Endothelial cell of umbilical vein (primary cell): ENCODE measurements around the gene HDAC9. TPM values are rescaled to one million over a fixed set of nuclear protein-coding genes. Genes with fewer than 3 reads are reported as not detected.

Experiments
- BruUV-seq: library from RNA; stranded (reverse); fragments of 400-500 nt; replicated peaks from 2 replicates; lab custom pipeline; 2021; lab: Mats Ljungman, UMichigan
- CTCF ChIA-PET: fragments of 300-600, 350-600 bp; sonication (Branson Sonifier 250); formaldehyde crosslinking; loops from one replicate; lab custom pipeline; 2021; ENCODE audit warnings: antibody characterized with exemption, inconsistent platforms; lab: Charles Lee
- POLR2A ChIA-PET: fragments of 300-600, 350-600 bp; sonication (Branson Sonifier 250); formaldehyde crosslinking; loops from one replicate; lab custom pipeline; 2021; ENCODE audit warnings: antibody characterized with exemption, inconsistent platforms; lab: Charles Lee
- DNase-seq: peaks from one replicate; pipeline ENCODE4 v3.0.0-alpha.2; 2011; ENCODE audit warnings: low read depth, low spot score
- FAIRE-seq: peaks from 2 replicates; lab custom pipeline; 2011; peaks lifted over from hg19 to GRCh38; lab: Jason Lieb, UNC
- H2AFZ ChIP-seq: 2 replicates; pipeline ENCODE4 v1.6.0; 2012; ENCODE audit warnings: low read depth, low read length, control low read depth, inconsistent platforms
- H3K27ac ChIP-seq: 2 replicates; pipeline ENCODE4 v1.5.1; 2011; ENCODE audit warnings: low read depth, mild to moderate bottlenecking, control low read depth, low read length, moderate library complexity; ENCODE audit not compliant: insufficient read depth
- H3K27me3 ChIP-seq, 2 experiments: 2 replicates each; pipeline versions ENCODE4 v1.6.0 to v1.6.1; 2011; ENCODE audit warnings: low read length in 2 of 2, mixed read lengths in 1 of 2; ENCODE audit not compliant: control insufficient read depth in 2 of 2, insufficient read depth in 2 of 2
- H3K36me3 ChIP-seq, 2 experiments: 2 replicates in 1 of 2; 3 replicates in 1 of 2; pipeline ENCODE4 v1.5.1; 2011; ENCODE audit warnings: low read length in 2 of 2, mild to moderate bottlenecking in 1 of 2, moderate library complexity in 1 of 2; ENCODE audit not compliant: control insufficient read depth in 2 of 2, insufficient read depth in 2 of 2; ENCODE audit errors: extremely low read depth in 1 of 2
- H3K4me1 ChIP-seq: 3 replicates; pipeline ENCODE4 v1.5.1; 2011; ENCODE audit warnings: mild to moderate bottlenecking, low read length; ENCODE audit not compliant: control insufficient read depth, insufficient read depth; ENCODE audit errors: extremely low read depth
- H3K4me2 ChIP-seq: 2 replicates; pipeline ENCODE4 v1.6.1; 2011; ENCODE audit warnings: low read length, control low read depth, mixed read lengths; ENCODE audit not compliant: insufficient read depth
- H3K4me3 ChIP-seq, 3 experiments: fragments of 200-600 bp in 1 of 3; sonication (generic), shearing (Covaris generic) in 1 of 3; replicated peaks in 1 of 3; 2 replicates each; pipeline ENCODE4 v1.5.1; 2011 to 2016; ENCODE audit warnings: control low read depth in 3 of 3, low read length in 3 of 3, mild to moderate bottlenecking in 2 of 3, inconsistent platforms in 1 of 3, low read depth in 1 of 3, moderate library complexity in 1 of 3; ENCODE audit not compliant: insufficient read depth in 1 of 3
- H3K79me2 ChIP-seq: 2 replicates; pipeline ENCODE4 v1.6.0; 2012; ENCODE audit warnings: low read length, inconsistent platforms; ENCODE audit not compliant: control insufficient read depth, insufficient read depth
- H3K9ac ChIP-seq: replicated peaks from 2 replicates; pipeline ENCODE3; 2011; ENCODE audit warnings: low read length, control low read depth; ENCODE audit not compliant: insufficient read depth; ENCODE audit errors: extremely low read depth
- H3K9me1 ChIP-seq: replicated peaks from 3 replicates; pipeline ENCODE4 v1.6.0; 2011; ENCODE audit warnings: mild to moderate bottlenecking, low read length; ENCODE audit not compliant: control insufficient read depth, insufficient read depth; ENCODE audit errors: extremely low read depth
- H3K9me3 ChIP-seq: replicated peaks from 2 replicates; pipeline ENCODE4 v1.5.1; 2012; ENCODE audit warnings: low read length, inconsistent platforms; ENCODE audit not compliant: control insufficient read depth, insufficient read depth
- H4K20me1 ChIP-seq: replicated peaks from 2 replicates; pipeline ENCODE3; 2011; ENCODE audit warnings: mild to moderate bottlenecking, low read length; ENCODE audit not compliant: control insufficient read depth, insufficient read depth; ENCODE audit errors: extremely low read depth
- EZH2 ChIP-seq: IDR thresholded peaks from 2 replicates; pipeline ENCODE4 v1.6.1; 2012; ENCODE audit warnings: borderline replicate concordance, low read depth, mild to moderate bottlenecking, moderate library complexity, low read length, inconsistent platforms; ENCODE audit not compliant: severe bottlenecking
- FOS ChIP-seq: IDR thresholded peaks from 2 replicates; pipeline ENCODE4 v1.6.1; 2011; ENCODE audit warnings: mild to moderate bottlenecking, low read length, moderate library complexity, borderline replicate concordance; ENCODE audit not compliant: insufficient read depth
- GATA2 ChIP-seq: IDR thresholded peaks from 2 replicates; pipeline ENCODE4 v1.7.0; 2011; ENCODE audit warnings: low read depth, mild to moderate bottlenecking, moderate library complexity, mixed read lengths, low read length; ENCODE audit not compliant: insufficient read length, insufficient read depth
- JUN ChIP-seq: IDR thresholded peaks from 2 replicates; pipeline ENCODE4 v1.6.1; 2011; ENCODE audit warnings: borderline replicate concordance, low read depth; ENCODE audit not compliant: insufficient read length, insufficient read depth
- MYC ChIP-seq: IDR thresholded peaks from one replicate; pipeline ENCODE4 v1.6.1; 2011; ENCODE audit warnings: mild to moderate bottlenecking, low read depth, low read length
- POLR2A ChIP-seq: IDR thresholded peaks from 2 replicates; pipeline ENCODE4 v1.6.1; 2012; ENCODE audit warnings: low read depth, mild to moderate bottlenecking, control low read depth, low read length
- POLR2AphosphoS5 ChIP-seq: IDR thresholded peaks from 2 replicates; pipeline ENCODE4 v1.6.1; 2012; ENCODE audit warnings: low read depth, mild to moderate bottlenecking, control low read depth, low read length, moderate library complexity; ENCODE audit not compliant: insufficient read depth
- dilution Hi-C: fragments of 300-500 bp; cut with MboI; formaldehyde crosslinking; loops from one replicate; pipeline ENCODE4 v1.15.0; 2019; ENCODE audit warnings: low sequenced_read_pairs; ENCODE audit not compliant: extremely low pct_ligation_motif_present
- intact Hi-C: fragments of 100-400 bp; cut with micrococcal nuclease; formaldehyde crosslinking; loops from one replicate; pipeline ENCODE4 v1.10.0; 2022
- polyA plus RNA-seq, 4 experiments: library from polyadenylated mRNA; depleted of rRNA in 3 of 4; stranded (reverse) in 3 of 4; unstranded in 1 of 4; fragments of >200 nt; gene quantifications; 2 replicates each; pipeline versions ENCODE4 v1.2.1 to v1.2.3, GENCODE V29; 2011 to 2012; ENCODE audit warnings: missing spikeins in 1 of 4
- total RNA-seq: library from RNA; stranded (reverse); gene quantifications from 2 replicates; pipeline ENCODE4 v1.2.3, GENCODE V29; 2021
- TF ChIP-seq, protein P1 (sequence below): IDR thresholded peaks from 2 replicates; pipeline ENCODE4 v1.6.1; 2011; ENCODE audit not compliant: insufficient read depth, insufficient read length
- TF ChIP-seq, protein P2 (sequence below), 2 donors: IDR thresholded peaks; 1 replicate in 1 of 2; 2 replicates in 1 of 2; pipeline ENCODE4 v1.5.1; 2011; ENCODE audit warnings: low read length in 2 of 2, mild to moderate bottlenecking in 2 of 2, moderate library complexity in 2 of 2, control low read depth in 1 of 2, inconsistent platforms in 1 of 2, low read depth in 1 of 2; ENCODE audit not compliant: insufficient read depth in 1 of 2; ENCODE audit errors: extremely low read depth in 1 of 2

The HDAC9 gene
- total and polyA plus RNA-seq, 2 donors (not counting 3 experiments of a cell fraction or from before 2014, with no cell fraction given), result 1.8 to 11.6 TPM

DNA sequence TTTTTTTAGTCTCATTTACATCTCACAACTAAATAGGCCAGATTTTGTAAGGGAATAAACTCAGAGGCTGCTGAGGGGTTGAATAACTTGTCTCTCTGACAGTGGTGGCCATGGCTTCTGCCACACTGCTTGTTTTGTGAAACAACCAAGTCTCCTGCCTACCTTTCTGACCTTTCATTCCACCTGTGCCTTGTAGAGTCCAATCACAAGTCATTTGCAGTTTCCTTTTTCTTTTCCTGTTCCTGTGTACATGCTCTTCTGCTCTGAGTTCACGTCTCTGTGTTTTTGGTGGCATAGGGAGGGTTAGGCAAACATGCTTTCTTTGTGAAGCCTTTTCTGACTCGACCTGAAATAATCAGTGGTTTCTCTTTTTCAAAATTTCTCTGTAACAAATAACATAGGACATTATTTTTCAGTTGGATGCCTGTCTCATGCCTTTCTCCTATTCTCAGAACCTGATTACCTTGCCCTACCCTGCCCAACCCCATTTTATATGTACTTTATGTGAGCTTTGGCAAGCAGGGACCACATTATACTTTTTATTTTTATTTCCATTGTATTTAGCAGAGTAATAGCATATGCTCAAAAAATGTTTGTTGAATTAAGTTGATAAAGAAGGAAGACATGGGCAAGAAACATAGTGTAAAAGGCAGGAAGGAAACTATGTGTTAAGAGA is 81.7 kb downstream of the HDAC9 start:
- Histone ChIP-seq H3K9me1 (no peaks in the 10 kb centered on the region), H4K20me1 (no peaks in the 10 kb centered on the region), H3K4me2 (no peak overlapping the region), H3K9me3 (no peaks in the 10 kb centered on the region), H3K9ac (no peak overlapping the region), H3K27ac (no peak overlapping the region), H3K27me3 (no peaks in the 10 kb centered on the region), H3K4me1 (no peaks in the 10 kb centered on the region), H3K4me3 (no peak overlapping the region), H3K36me3 (no peaks in the 10 kb centered on the region), H2AFZ (peak overlapping the region; percentile 35), H3K79me2 (no peaks in the 10 kb centered on the region)
- ChIA-PET POLR2A (no interaction called here), CTCF (interaction anchor here (1.4 kb wide), 1 partner anchor 10 kb away, joined by 4 read pairs; no protein-coding TSS in a partner anchor)
- TF ChIP-seq EZH2 (no peak), POLR2A (no peak), FOS (no peak), POLR2AphosphoS5 (no peak), GATA2 (no peak), MYC (no peak), JUN (no peak)
- TF ChIP-seq, protein P1, sequence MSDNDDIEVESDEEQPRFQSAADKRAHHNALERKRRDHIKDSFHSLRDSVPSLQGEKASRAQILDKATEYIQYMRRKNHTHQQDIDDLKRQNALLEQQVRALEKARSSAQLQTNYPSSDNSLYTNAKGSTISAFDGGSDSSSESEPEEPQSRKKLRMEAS, result no peak
- TF ChIP-seq, protein P2, sequence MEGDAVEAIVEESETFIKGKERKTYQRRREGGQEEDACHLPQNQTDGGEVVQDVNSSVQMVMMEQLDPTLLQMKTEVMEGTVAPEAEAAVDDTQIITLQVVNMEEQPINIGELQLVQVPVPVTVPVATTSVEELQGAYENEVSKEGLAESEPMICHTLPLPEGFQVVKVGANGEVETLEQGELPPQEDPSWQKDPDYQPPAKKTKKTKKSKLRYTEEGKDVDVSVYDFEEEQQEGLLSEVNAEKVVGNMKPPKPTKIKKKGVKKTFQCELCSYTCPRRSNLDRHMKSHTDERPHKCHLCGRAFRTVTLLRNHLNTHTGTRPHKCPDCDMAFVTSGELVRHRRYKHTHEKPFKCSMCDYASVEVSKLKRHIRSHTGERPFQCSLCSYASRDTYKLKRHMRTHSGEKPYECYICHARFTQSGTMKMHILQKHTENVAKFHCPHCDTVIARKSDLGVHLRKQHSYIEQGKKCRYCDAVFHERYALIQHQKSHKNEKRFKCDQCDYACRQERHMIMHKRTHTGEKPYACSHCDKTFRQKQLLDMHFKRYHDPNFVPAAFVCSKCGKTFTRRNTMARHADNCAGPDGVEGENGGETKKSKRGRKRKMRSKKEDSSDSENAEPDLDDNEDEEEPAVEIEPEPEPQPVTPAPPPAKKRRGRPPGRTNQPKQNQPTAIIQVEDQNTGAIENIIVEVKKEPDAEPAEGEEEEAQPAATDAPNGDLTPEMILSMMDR (IDR thresholded peaks at IDR 0.05; ENCODE audit: extremely low read depth in 1 of 2, insufficient read depth in 1 of 2, low read depth in 1 of 2, low read length in 2 of 2), result no peak
- no peak for DNase-seq
- FAIRE-seq, result no peak
- BruUV-seq, result no TSS peak
- intact Hi-C loops, result loop anchor here (10.0 kb wide), 1 partner anchor 872 kb away; no protein-coding TSS in a partner anchor
- dilution Hi-C loops, result no loop called here
